Right lobe of liver (tissue), 6 donors: Measurements from ENCODE around the gene SLX1B. TPM values are rescaled to one million over a fixed set of nuclear protein-coding genes. Genes with fewer than 3 reads are reported as not detected.
A peak's percentile ranks its signal among the peaks of the same experiment; 100 is the strongest.
"Not testable (repeated sequence)": the region's sequence is repeated elsewhere in the genome, so short reads cannot be mapped to it uniquely, and the experiment has no call there.

Experiments used
- ATAC-seq, 4 donors: fragments of 200-7000 bp; cut with Tn5 transposase; one replicate each; pipeline ENCODE4 v1.9.1; 2020; ENCODE audit warnings: mild to moderate bottlenecking in 4 of 4, moderate library complexity in 4 of 4
- DNase-seq, 3 donors: peaks; one replicate each; pipeline ENCODE4 v3.0.0-alpha.2; 2020
- H3K27ac ChIP-seq, 3 donors: fragments of 200-600 bp; one replicate each; pipeline ENCODE4 v1.8.0; 2022
- H3K27me3 ChIP-seq, 2 donors: fragments of 200-600 bp; one replicate each; pipeline ENCODE4 v1.8.0; 2022
- H3K36me3 ChIP-seq, 4 donors: fragments of 200-600 bp; sonication (generic) in 1 of 4; one replicate each; pipeline versions ENCODE4 v1.5.1 to v1.8.0; 2017 to 2022; ENCODE audit warnings: control low read depth in 1 of 4
- H3K4me1 ChIP-seq, 4 donors: fragments of 200-600 bp; sonication (generic) in 1 of 4; one replicate each; pipeline versions ENCODE4 v1.5.1 to v1.8.0; 2017 to 2022; ENCODE audit warnings: control low read depth in 1 of 4
- H3K4me3 ChIP-seq, 3 donors: fragments of 200-600 bp; one replicate each; pipeline ENCODE4 v1.8.0; 2022
- H3K9me3 ChIP-seq, 4 donors: fragments of 200-600 bp; sonication (generic) in 1 of 4; one replicate each; pipeline versions ENCODE4 v1.5.1 to v1.8.0; 2017 to 2022; ENCODE audit warnings: control low read depth in 1 of 4
- WGBS: methylation state at CpG from one replicate; pipeline ENCODE4 v1.1.6; 2018; ENCODE audit warnings: low coverage, low lambda C conversion rate; ENCODE audit not compliant: insufficient coverage; ENCODE audit errors: missing lambda C conversion rate; 5-methylcytosine and 5-hydroxymethylcytosine counted together
- intact Hi-C, 2 donors: fragments of 100-400 bp; cut with DNase I; formaldehyde crosslinking; loops; one replicate each; pipeline versions ENCODE4 v1.11.2 to v1.14.1; 2022
- small RNA-seq, 2 experiments: library from RNA; depleted of rRNA; stranded (forward); fragments of <200 nt; gene quantifications; one replicate each; pipeline ENCODE3, GENCODE V24; 2016
- total RNA-seq, 6 experiments: library from RNA; depleted of rRNA in 2 of 6; stranded (reverse); fragments of >200 nt in 2 of 6; fragmentation: NEBNext Ultra II Directional in 3 of 6; extraction: Animal tissue kit (Norgen Biotek cat#: 25700) in 3 of 6; gene quantifications; one replicate each; pipeline versions ENCODE4 v1.1.0 to v1.2.4, GENCODE V29; 2016 to 2023
- donor health status: DM: no; HTN: yes; CAD: no.
- donor health status: DM: no; HTN: no; CAD: no.
- donor health status: DM: no; HTN: no; CAD: no.
- donor health status: DM: no; HTN: yes; CAD: no.
- donor health status: DM: no; HTN: yes; CAD: no.

The SLX1B gene
- total RNA-seq, 6 experiments from 2014 or later: 14.4 to 37.8 (median 25.5) TPM

DNA sequence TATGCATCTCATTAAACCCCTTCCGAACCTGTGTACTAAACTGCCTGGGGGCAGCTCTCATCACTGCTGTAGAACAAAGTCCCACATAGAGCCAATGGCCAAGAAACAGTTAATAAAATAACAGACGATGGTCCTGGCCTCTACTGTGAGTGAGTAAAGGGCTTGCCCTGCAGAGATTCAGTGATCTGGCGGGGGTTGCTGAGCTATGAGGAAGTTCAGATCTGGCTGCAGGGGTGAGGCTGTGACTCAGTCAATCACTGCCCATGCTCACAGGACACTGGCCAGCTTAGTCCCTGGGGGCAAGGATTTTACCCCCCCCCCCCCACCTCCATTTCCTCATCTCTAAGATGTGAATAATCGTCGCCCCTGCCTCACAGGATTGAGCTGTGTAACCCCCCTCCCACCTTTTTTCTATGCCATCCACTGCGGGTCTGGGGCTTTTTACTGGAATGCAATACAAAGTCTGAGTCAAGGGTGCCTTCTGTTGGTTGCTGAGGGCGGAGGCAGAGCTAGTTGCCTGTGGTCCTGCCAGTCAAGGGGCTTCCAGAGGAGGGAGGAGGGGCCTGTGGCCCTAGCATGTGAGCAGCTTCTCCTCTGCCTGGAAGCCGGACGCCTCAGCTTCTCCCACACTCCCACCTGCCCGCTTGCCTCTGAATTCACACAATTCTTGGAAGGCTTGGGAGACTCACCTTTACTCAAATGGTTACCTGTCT, 13.5 kb downstream of the SLX1B start:
- WGBS: no CpG with 5 or more reads among the region's 10 CpGs
- intact Hi-C loops, H3K36me3 ChIP-seq, H3K27ac ChIP-seq, H3K4me1 ChIP-seq, H3K4me3 ChIP-seq, H3K9me3 ChIP-seq, H3K27me3 ChIP-seq, DNase-seq: not testable (repeated sequence)
- ATAC-seq: peak in 1 of 4 donors; percentile 52

DNA sequence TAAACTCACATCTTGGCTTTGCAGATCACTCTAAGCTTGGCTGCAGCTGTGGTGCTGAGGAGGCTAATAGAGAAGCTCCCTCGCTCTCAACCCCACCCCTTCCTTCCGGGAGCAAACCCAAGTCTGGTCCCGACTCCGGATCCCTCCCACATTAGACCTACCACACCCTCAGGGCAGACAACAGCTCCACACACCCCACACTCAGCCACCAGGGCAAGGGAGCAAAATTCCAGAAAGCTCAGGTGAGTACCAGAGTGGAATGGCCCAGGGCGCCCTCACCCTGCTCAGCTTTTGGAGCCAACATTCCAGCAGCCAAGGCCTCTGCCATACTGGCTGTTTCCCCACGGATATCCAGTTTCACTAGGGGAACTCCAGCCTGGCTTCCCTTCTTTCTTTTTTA, 15.3 kb downstream of the SLX1B start:
- H3K4me1 ChIP-seq, H3K27me3 ChIP-seq, H3K4me3 ChIP-seq, H3K36me3 ChIP-seq, H3K27ac ChIP-seq, H3K9me3 ChIP-seq, intact Hi-C loops: not testable (repeated sequence)
- 32% methylated on average over 5 of the region's 6 CpGs for WGBS
- peak; percentile 46 to 78 (median 70) for DNase-seq
- ATAC-seq: peak; percentile 73 to 88 (median 81)

DNA sequence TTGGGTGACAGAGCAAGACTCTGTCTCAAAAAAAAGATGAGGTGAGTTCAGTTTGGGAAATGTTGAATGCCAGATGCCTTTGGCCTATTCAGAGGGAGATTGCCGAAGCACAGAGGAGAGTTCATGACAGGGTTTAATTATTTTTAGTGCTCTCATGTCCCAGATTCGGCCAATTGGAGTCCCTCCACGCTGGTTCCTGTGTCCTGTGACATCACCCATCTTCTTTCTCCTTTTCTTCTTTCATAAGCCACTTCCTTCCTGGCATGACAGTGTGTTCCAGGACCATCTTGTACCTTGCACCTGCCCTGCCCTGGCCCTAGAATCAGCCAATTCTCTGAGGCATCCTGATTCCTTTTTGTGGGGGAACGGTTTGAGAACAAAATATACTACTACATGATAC, 17.7 kb downstream of the SLX1B start:
- intact Hi-C loops, H3K4me3 ChIP-seq, DNase-seq, H3K4me1 ChIP-seq, H3K36me3 ChIP-seq, H3K27ac ChIP-seq, H3K27me3 ChIP-seq, H3K9me3 ChIP-seq: not testable (repeated sequence)
- peak in 1 of 4 donors; percentile 4 for ATAC-seq
- no CpG with 5 or more reads among the region's 4 CpGs for WGBS

DNA sequence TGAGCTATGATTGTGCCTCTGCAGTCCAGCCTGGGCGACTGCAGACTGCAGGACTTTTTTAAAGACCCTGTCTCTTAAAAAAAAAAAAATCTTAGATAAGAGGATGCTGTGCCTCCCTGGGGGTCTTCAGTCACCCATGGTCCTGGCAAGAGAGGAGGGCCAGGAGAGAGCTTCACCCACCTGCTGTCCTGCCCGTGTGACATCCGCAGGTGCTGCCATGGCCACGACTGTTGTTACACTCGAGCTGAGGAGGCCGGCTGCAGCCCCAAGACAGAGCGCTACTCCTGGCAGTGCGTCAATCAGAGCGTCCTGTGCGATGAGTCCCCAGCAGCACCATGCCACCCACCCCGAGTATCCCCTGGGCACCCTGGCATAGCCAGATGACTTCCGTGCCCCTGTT, 27.9 kb downstream of the SLX1B start:
- H3K9me3 ChIP-seq, H3K27ac ChIP-seq, H3K27me3 ChIP-seq, H3K4me1 ChIP-seq, H3K4me3 ChIP-seq, ATAC-seq, intact Hi-C loops, H3K36me3 ChIP-seq: not testable (repeated sequence)
- WGBS: 80% methylated on average over 1 of the region's 12 CpGs
- DNase-seq: peak; percentile 14 to 56 (median 53)

DNA sequence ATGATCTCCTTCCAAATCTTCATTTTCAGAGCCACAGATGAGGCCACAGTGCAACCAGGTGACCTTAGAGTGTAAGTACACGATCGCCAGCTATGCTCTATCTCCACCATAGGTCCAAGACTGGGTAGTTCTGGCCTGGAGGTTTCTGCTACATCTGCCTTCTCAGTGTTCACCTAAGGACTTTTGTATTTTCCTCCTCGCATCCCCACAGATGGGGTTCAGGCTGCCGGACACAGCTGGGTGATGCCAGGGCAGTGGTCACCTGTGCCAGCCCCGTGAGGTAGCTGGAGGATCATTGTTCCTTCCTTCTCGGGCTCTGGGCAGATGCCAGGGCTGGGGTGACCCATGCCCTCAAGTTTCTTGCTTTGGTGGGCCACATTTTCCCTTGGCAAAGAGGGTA, 52.0 kb downstream of the SLX1B start, which contains the start of gene NPIPB12:
Gene NPIPB12, minus strand, starts transcription at position 101 of the 400 bp plus-strand sequence.
- H3K36me3 ChIP-seq, DNase-seq, H3K27me3 ChIP-seq, ATAC-seq, H3K4me1 ChIP-seq, H3K9me3 ChIP-seq, H3K4me3 ChIP-seq, intact Hi-C loops, H3K27ac ChIP-seq: not testable (repeated sequence)
- WGBS: no CpG with 5 or more reads among the region's 6 CpGs

Small RNA genes lying within 50 kb of the gene (small RNA-seq; reads per million reads assigned to genes)
- 0 reads per million in 2 experiments for gene AC133555.2

Other genes starting within 250 kb of the SLX1B start
- under 1 TPM; 0.29 to 0.60 (median 0.35) TPM for gene NPIPB11, start 47.8 kb upstream of the SLX1B start, total RNA-seq
- 1 to 10 TPM; 1.7 to 6.6 (median 2.7) TPM for gene BOLA2, start 182 bp upstream of the SLX1B start, total RNA-seq
- gene SULT1A4, start 5.4 kb downstream of the SLX1B start, total RNA-seq: 1 to 10 TPM in 4 of 6 experiments, under 1 TPM in 2; 0.33 to 9.9 (median 3.9) TPM
- gene NPIPB12, start 51.9 kb downstream of the SLX1B start, total RNA-seq: 10 to 100 TPM in 5 of 6 experiments, 1 to 10 TPM in 1; 7.3 to 39.3 (median 17.4) TPM
- gene SPN, start 208.7 kb downstream of the SLX1B start, total RNA-seq: 1 to 10 TPM in 4 of 6 experiments, under 1 TPM in 2; 0.60 to 3.3 (median 1.4) TPM
- 100 to 1,000 TPM in 5 of 6 experiments, 10 to 100 TPM in 1; 95.2 to 154 (median 128) TPM for gene QPRT, start 224.6 kb downstream of the SLX1B start, total RNA-seq